HG03354 (cell line): ENCODE data around the gene VEPH1.

Experiments
- ATAC-seq: cut with Tn5 transposase; IDR thresholded peaks from one replicate; pipeline ENCODE4 v1.9.1; 2021; ENCODE audit warnings: mild to moderate bottlenecking; ENCODE audit not compliant: unreplicated experiment, poor library complexity, severe bottlenecking

Gene VEPH1

DNA sequence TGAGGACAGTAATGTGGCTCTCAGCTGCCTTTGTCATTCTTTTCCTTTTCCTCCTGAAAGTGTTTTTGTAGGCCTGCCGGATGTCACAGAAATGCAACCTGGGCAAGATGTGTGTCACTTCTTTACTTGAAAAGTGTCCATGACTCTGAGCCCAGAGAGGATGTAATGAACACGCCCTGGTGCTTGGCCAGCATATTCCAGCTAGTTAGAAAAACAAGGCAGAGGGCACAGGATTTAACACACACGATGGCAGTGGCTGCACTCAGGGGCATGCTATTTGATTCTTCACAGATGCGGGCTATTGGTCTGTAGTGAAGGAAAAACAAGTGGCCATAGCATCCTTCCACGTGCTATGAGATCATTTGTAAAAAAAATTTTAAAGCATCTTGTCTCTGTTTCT lies 96.8 kb downstream of the VEPH1 start:
- ATAC-seq: no peak

GRCh38 chr3:157405457-157405856 lies 97.8 kb downstream of the VEPH1 start:
- no peak for ATAC-seq

- no peak for ATAC-seq
Observed at GRCh38 chr3:157404381-157404780, 98.8 kb downstream of the VEPH1 start.

DNA sequence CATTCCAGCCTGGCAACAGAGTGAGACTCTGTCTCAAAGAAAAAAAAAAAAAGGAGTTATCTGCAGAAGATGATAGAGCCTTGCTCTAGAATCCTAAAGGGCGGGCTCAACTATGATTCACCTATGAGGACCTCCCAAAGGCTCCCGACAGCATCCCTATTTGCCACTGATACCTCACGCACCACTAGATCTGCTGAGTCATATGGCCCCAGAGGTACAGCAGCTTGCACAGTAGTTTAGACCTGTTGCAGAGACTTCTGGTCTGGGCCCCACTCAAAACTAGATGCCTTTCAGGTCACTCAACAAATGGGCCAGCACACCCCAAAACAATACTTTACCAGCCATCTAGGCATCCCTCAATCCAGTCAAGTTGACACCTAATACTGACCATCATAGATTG lies 104.6 kb downstream of the VEPH1 start:
- no peak for ATAC-seq

DNA sequence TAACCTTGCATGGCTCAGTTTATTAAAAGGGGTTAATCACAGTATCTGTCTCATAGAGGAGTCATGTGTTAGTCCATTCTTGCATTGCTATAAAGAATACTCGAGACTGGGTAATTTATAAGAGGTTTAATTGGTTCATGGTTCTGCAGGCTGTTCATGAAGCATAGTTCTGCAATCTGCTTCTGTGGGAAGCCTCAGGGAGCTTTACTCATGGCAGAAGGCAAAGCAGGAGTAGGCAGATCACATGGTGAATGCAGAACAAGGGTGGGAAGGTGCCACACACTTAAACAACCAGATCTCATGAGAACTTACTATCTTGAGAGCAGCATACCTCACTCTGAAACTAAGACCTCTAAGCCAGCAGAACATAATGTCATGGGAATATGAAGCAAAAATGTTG lies 108.8 kb downstream of the VEPH1 start:
- ATAC-seq: no peak

- ATAC-seq: no peak
Observed at GRCh38 chr3:157393113-157393512, 110.1 kb downstream of the VEPH1 start.

GRCh38 chr3:157392104-157392503 lies 111.1 kb downstream of the VEPH1 start:
- ATAC-seq: no peak

DNA sequence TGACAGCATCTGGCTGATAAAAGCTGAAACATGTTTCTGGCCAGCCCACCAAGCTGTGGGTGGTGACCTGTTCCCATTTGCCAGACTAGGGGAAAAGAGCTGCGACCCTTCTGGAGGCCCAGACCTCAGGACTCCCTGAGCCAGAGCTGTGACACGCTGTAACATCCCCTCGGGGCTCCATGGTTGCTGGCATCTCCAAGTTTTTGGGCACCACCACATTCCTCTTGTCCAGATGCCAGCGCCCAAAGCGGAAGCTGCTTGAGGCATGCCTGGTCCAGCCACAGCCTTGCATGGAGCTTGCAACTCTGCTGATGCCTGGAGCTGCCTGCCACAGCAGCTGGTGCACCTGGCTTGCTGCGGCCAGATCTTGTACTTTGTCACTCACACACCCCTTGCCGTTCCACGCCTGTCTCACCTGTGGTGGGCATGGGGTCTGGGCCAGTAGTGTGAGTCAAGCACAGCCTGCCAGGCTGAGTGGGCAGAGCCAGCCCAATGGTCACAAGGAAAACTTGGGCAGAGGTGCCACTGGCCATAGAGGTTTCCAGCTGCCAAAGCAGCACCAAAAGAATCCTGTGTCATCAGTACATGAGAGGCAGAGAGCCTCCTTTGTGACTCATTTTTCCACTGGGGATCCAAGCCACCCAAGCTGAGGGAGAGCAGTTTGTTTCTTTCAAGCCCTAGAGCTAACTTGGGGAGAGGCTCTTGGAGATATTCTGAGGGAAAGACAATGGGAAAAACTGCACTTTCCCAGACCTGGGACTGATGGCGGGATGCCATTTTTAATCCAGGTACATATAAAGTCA lies 112.3 kb downstream of the VEPH1 start:
- ATAC-seq: no peak

DNA sequence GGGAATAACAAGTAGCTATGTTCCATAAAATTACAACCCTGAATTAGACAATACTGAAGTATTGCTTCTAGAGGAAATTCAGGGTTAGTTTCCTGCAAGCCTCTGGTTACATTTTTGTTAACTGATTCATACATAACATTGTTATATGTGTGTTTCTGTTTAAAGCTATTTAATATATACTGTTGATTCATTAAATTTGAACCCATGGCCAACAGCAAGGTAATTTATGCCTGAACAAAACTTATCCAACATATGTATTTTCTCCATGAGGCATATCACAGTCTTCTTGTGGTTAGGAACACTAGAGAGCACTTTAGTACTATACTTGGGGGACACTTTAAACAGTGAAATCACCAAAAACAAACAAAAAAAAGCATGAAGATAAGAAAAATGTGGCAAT lies 114.2 kb downstream of the VEPH1 start:
- ATAC-seq: no peak

GRCh38 chr3:157387708-157388435 lies 115.3 kb downstream of the VEPH1 start:
- no peak for ATAC-seq

GRCh38 chr3:157384491-157384890 lies 118.7 kb downstream of the VEPH1 start:
- ATAC-seq: no peak

- no peak for ATAC-seq
Observed at GRCh38 chr3:157384031-157384430, 119.2 kb downstream of the VEPH1 start.

- ATAC-seq: no peak
Observed at GRCh38 chr3:157381606-157382005, 121.6 kb downstream of the VEPH1 start.

DNA sequence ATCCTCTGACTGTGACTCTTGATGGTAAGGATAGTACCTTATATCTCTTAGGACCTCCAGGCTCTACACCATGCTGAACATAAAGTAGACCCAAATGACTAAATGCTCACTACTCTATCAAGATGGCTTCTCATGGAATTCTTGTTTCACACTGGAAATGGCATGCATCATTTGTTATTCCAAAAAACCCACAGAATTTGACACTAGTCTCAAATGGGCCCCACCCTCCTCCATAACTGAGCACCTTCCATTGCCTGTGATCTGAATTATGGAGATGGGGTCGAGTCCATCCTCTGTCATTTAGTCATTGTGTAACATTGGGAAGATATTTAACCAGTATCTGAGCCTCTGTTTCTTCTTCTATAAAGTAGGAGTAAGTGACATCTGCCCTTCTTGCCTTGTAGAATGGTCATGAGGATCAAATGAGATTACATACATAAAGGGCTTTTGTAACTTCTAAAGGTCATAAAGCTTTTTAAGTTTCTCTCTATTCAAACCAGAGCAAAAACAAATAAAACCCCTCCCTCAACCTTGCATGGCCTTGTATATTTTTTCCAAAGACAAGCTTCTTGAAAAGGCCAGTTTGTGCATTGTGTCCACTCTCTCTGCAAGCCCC lies 123.6 kb downstream of the VEPH1 start:
- ATAC-seq: no peak

DNA sequence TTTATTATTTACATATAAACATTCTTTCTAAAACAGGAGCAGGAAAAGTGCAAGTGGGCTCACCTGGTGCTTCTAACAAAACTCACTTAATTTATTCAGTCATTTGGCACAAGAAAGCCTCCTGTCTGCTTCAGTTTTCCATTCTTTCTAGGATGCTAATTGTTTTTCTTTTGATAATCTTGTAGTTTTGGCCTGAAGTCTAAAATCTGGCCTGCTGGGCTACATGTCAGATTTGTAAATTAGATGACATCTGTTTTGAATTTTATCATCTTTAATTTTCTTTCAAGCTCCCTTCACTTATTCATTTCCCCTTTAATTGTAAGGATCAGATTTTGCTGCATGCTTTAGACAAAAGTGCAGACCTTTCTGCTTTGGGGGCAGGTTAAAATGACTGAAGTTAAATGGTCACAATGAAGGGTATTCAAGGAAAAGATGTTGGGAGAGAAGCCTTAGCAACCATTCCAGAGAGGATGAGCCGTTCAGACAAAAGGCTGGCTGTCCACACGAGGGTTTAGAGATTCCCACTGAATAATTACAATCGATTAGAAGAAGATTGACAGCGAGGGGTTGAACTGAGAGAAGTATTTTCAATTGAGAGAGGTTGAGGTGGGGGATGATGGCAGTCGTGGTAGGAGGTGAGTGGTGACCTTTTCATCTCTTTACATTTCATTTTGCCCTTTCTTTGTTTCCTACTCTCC lies 126.5 kb downstream of the VEPH1 start:
- ATAC-seq: no peak

DNA sequence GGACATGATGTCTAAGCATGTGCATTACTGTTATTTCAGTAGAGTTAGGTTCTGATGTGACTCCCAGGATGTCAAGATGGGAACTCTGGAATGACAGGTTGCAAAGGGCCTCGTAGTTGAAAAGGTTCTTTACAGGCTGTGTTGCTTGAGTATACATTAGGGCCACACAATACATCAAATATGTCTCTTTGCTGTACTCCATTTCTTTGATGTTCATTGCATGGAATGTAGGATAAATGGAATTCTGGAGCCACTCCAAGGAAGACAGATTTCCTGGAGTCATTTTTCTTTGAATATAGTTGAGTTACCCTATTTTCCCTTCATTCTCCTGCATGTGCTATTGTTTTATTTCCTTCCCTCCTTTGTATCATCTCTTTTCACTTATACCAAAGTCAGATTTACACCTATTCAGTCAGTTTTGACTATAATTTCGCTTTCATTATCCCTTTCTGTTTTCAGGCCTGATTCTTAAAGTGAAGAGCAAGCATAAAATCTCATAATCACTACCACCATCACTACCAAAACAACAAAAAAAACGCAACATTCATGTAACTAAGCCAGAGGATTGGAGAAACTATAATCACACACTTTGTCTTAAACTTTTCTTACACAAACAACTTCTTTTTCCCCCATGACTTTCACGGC lies 127.8 kb downstream of the VEPH1 start:
- ATAC-seq: no peak

DNA sequence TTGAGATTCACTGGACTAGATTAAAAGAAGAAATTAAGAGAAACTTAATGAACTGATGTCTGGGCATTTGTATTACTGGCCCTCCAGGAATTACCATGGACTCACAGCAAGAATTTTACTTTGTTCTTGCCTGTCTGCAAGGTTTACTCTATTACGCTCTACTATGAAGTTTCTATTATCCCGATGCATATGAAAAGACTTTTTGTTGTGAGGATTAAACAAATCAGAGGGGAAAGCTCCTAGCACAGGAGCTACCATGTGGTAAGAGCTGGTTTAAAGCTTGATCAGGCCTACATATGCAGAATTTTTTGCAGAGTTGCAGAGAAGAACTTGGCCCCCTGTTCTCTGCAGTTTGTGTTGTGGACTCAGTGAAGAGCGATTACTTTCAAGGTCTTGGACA lies 128.3 kb downstream of the VEPH1 start:
- ATAC-seq: no peak

GRCh38 chr3:157373783-157374182 lies 129.4 kb downstream of the VEPH1 start:
- ATAC-seq: no peak

DNA sequence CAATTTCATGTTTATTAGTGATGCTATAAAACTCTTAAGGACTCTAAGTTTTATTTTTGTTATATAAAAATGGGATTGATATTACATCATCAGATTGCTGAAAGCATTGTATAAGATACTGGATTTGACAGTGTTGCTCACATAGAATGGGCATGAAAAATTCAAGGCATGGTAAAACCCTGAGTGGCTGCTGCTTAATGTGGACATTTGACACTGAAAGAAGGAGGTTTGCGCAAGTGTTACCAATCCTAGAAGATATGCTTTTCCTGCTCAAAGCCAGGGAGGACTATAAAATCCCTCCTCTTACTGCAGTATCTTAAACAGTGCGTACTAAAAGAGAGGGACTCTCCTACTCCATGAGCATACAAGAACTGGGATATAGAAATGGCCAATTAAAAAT lies 132.3 kb downstream of the VEPH1 start:
- ATAC-seq: no peak
